ENCODE results near the gene ARPC5L. TPM values are rescaled to one million over a fixed set of nuclear protein-coding genes. Genes with fewer than 3 reads are reported as not detected.
"Not testable (repeated sequence)": the region's sequence is repeated elsewhere in the genome, so short reads cannot be mapped to it uniquely, and the experiment has no call there.

ARPC5L gene
- total RNA-seq, 2 donors from 2014 or later = 37.5 to 44.7 TPM

GRCh38 chr9:124831642-124832364, 30.1 kb upstream of the ARPC5L start:
- Mint-ChIP-seq H3K4me1 (peaks cover 3% of the 10 kb centered on the region), H3K36me3 (ENCODE audit: low read depth) (no peaks in the 10 kb centered on the region), H3K27ac (no peak overlapping the region), H3K27me3 (peaks cover 19% of the 10 kb centered on the region), H3K4me3 (no peak overlapping the region)
- DNase-seq (no peak), ATAC-seq (no peak)
- no peaks in the 10 kb centered on the region for H3K9me3 ChIP-seq (ENCODE audit: control insufficient read depth, low read length, poor library complexity, severe bottlenecking)

GRCh38 chr9:124834591-124834990, 27.3 kb upstream of the ARPC5L start:
- Mint-ChIP-seq H3K4me1 (no peaks in the 10 kb centered on the region), H3K4me3 (no peak overlapping the region), H3K27me3 (peaks cover 37% of the 10 kb centered on the region), H3K36me3 (ENCODE audit: low read depth) (no peaks in the 10 kb centered on the region), H3K27ac (no peak overlapping the region)
- DNase-seq (no peak), ATAC-seq (no peak)
- H3K9me3 ChIP-seq (ENCODE audit: control insufficient read depth, low read length, poor library complexity, severe bottlenecking) = no peaks in the 10 kb centered on the region

- Mint-ChIP-seq H3K4me1 (no peaks in the 10 kb centered on the region), H3K27me3 (peaks cover 39% of the 10 kb centered on the region), H3K36me3 (ENCODE audit: low read depth) (no peaks in the 10 kb centered on the region), H3K27ac (no peak overlapping the region), H3K4me3 (no peak overlapping the region)
- ATAC-seq (no peak), DNase-seq (no peak)
- H3K9me3 ChIP-seq (ENCODE audit: control insufficient read depth, low read length, poor library complexity, severe bottlenecking) = no peaks in the 10 kb centered on the region
Observed at GRCh38 chr9:124835026-124835557, 26.8 kb upstream of the ARPC5L start.

GRCh38 chr9:124838132-124838531, 23.8 kb upstream of the ARPC5L start:
- peaks cover 32% of the 10 kb centered on the region for H3K27me3 Mint-ChIP-seq
- H3K27ac Mint-ChIP-seq; DNase-seq; H3K9me3 ChIP-seq (ENCODE audit: control insufficient read depth, low read length, poor library complexity, severe bottlenecking); H3K4me3 Mint-ChIP-seq; H3K4me1 Mint-ChIP-seq; ATAC-seq; H3K36me3 Mint-ChIP-seq (ENCODE audit: low read depth): not testable (repeated sequence)

GRCh38 chr9:124838567-124839275, 23.2 kb upstream of the ARPC5L start:
- H3K9me3 ChIP-seq (ENCODE audit: control insufficient read depth, low read length, poor library complexity, severe bottlenecking); DNase-seq; H3K4me3 Mint-ChIP-seq; H3K4me1 Mint-ChIP-seq; H3K36me3 Mint-ChIP-seq (ENCODE audit: low read depth); H3K27ac Mint-ChIP-seq; ATAC-seq: not testable (repeated sequence)
- H3K27me3 Mint-ChIP-seq = peaks cover 32% of the 10 kb centered on the region

- DNase-seq (no peak), ATAC-seq (no peak)
- no peak overlapping the region for H3K4me3 Mint-ChIP-seq
- H3K27ac Mint-ChIP-seq = no peak overlapping the region
- H3K27me3 Mint-ChIP-seq = peaks cover 33% of the 10 kb centered on the region
- H3K36me3 Mint-ChIP-seq (ENCODE audit: low read depth) = no peaks in the 10 kb centered on the region
- no peaks in the 10 kb centered on the region for H3K9me3 ChIP-seq (ENCODE audit: control insufficient read depth, low read length, poor library complexity, severe bottlenecking)
- H3K4me1 Mint-ChIP-seq = no peaks in the 10 kb centered on the region
Observed at GRCh38 chr9:124839612-124840299, 22.2 kb upstream of the ARPC5L start.

- Mint-ChIP-seq H3K4me1 (no peaks in the 10 kb centered on the region), H3K4me3 (no peak overlapping the region), H3K36me3 (ENCODE audit: low read depth) (no peaks in the 10 kb centered on the region), H3K27me3 (peaks cover 31% of the 10 kb centered on the region), H3K27ac (no peak overlapping the region)
- DNase-seq (no peak), ATAC-seq (no peak)
- H3K9me3 ChIP-seq (ENCODE audit: control insufficient read depth, low read length, poor library complexity, severe bottlenecking) = no peaks in the 10 kb centered on the region
Observed at GRCh38 chr9:124840300-124840833, 21.6 kb upstream of the ARPC5L start.

GRCh38 chr9:124841075-124841821, 20.7 kb upstream of the ARPC5L start:
- Mint-ChIP-seq H3K4me3 (no peak overlapping the region), H3K4me1 (no peaks in the 10 kb centered on the region), H3K36me3 (ENCODE audit: low read depth) (no peaks in the 10 kb centered on the region), H3K27ac (no peak overlapping the region), H3K27me3 (peaks cover 26% of the 10 kb centered on the region)
- H3K9me3 ChIP-seq (ENCODE audit: control insufficient read depth, low read length, poor library complexity, severe bottlenecking) = no peaks in the 10 kb centered on the region
- DNase-seq = no peak
- no peak for ATAC-seq

- H3K4me1 Mint-ChIP-seq = no peaks in the 10 kb centered on the region
- ATAC-seq = no peak
- H3K27me3 Mint-ChIP-seq = peaks cover 16% of the 10 kb centered on the region
Observed at GRCh38 chr9:124843456-124844034, 18.4 kb upstream of the ARPC5L start.

GRCh38 chr9:124844291-124844690, 17.6 kb upstream of the ARPC5L start:
- H3K4me3 Mint-ChIP-seq = no peak overlapping the region
- peaks cover 15% of the 10 kb centered on the region for H3K27me3 Mint-ChIP-seq
- H3K4me1 Mint-ChIP-seq = no peaks in the 10 kb centered on the region
- H3K27ac Mint-ChIP-seq = no peak overlapping the region
- H3K36me3 Mint-ChIP-seq (ENCODE audit: low read depth) = no peaks in the 10 kb centered on the region
- ATAC-seq (no peak), DNase-seq (no peak)
- H3K9me3 ChIP-seq (ENCODE audit: control insufficient read depth, low read length, poor library complexity, severe bottlenecking) = no peaks in the 10 kb centered on the region

More at GRCh38 chr9:124843456-124844034, 18.4 kb upstream of the ARPC5L start:
- no peak for DNase-seq
- H3K9me3 ChIP-seq (ENCODE audit: control insufficient read depth, low read length, poor library complexity, severe bottlenecking) = no peaks in the 10 kb centered on the region
- Mint-ChIP-seq H3K36me3 (ENCODE audit: low read depth) (no peaks in the 10 kb centered on the region), H3K4me3 (no peak overlapping the region), H3K27ac (no peak overlapping the region)

- not testable (repeated sequence) for H3K4me3 Mint-ChIP-seq; ATAC-seq; H3K4me1 Mint-ChIP-seq; H3K27ac Mint-ChIP-seq; H3K36me3 Mint-ChIP-seq (ENCODE audit: low read depth); DNase-seq; H3K9me3 ChIP-seq (ENCODE audit: control insufficient read depth, low read length, poor library complexity, severe bottlenecking)
- H3K27me3 Mint-ChIP-seq = peaks cover 11% of the 10 kb centered on the region
Observed at GRCh38 chr9:124846467-124846866, 15.5 kb upstream of the ARPC5L start.

GRCh38 chr9:124846969-124847368, 15.0 kb upstream of the ARPC5L start:
- Mint-ChIP-seq H3K4me3 (no peak overlapping the region), H3K27me3 (peaks cover 11% of the 10 kb centered on the region), H3K27ac (no peak overlapping the region), H3K36me3 (ENCODE audit: low read depth) (no peaks in the 10 kb centered on the region), H3K4me1 (no peaks in the 10 kb centered on the region)
- DNase-seq = no peak
- no peak for ATAC-seq
- no peaks in the 10 kb centered on the region for H3K9me3 ChIP-seq (ENCODE audit: control insufficient read depth, low read length, poor library complexity, severe bottlenecking)

Measured in T-helper 17 cell (primary cell).